Bronchial smooth muscle cell (primary cell): ENCODE results near the gene NBPF10. TPM values are rescaled to one million over a fixed set of nuclear protein-coding genes. Genes with fewer than 3 reads are reported as not detected.

Experiments used
- total RNA-seq: library from RNA; depleted of rRNA; stranded (reverse); fragments of >200 nt; gene quantifications from 2 replicates; pipeline ENCODE4 v1.2.1, GENCODE V29; 2014

NBPF10 gene
- total RNA-seq: 2.8 and 4.9 TPM in 2 replicates

GRCh38 chr1:146144465-146144864 is at the start of gene NBPF10:
Gene NBPF10, minus strand, starts transcription at chr1:146144804. Its CDS starts 35 bp downstream, at chr1:146144769.

Other genes starting within 250 kb of the NBPF10 start
- gene ITGA10, start 234.8 kb downstream of the NBPF10 start, total RNA-seq: 1.1 and 3.8 TPM in 2 replicates
- 26.5 and 27.6 TPM in 2 replicates for gene PEX11B, start 226.1 kb downstream of the NBPF10 start, total RNA-seq
- gene RBM8A, start 217.3 kb downstream of the NBPF10 start, total RNA-seq: 98.8 and 98.9 TPM in 2 replicates
- gene LIX1L, start 186.8 kb downstream of the NBPF10 start, total RNA-seq: 9.6 and 12.5 TPM in 2 replicates
- gene ANKRD34A, start 180.2 kb downstream of the NBPF10 start, total RNA-seq: 0.09 and 0.32 TPM in 2 replicates
- gene POLR3GL, start 180.1 kb downstream of the NBPF10 start, total RNA-seq: 22.6 and 26.2 TPM in 2 replicates
- gene TXNIP, start 148.2 kb downstream of the NBPF10 start, total RNA-seq: 318 and 471 TPM in 2 replicates
- not detected in 2 replicates for gene HJV, start 123.1 kb downstream of the NBPF10 start, total RNA-seq
- gene NOTCH2NLA, start 84.2 kb upstream of the NBPF10 start, total RNA-seq: 81.0 and 86.9 TPM in 2 replicates